Activated CD4-positive, CD25-positive, alpha-beta regulatory T cell treated with anti-CD3 and anti-CD28 coated beads, Interleukin-2, amount 50 U/mL, for 24 hours (primary cell): Measurements from ENCODE around the gene RANBP3.
"Not testable (repeated sequence)": the region's sequence is repeated elsewhere in the genome, so short reads cannot be mapped to it uniquely, and the experiment has no call there.

Experiments used
- ATAC-seq, 2 donors: fragments of 150-1000 bp; cut with Tn5 transposase; one replicate each; pipeline ENCODE4 v1.10.0; 2021; ENCODE audit warnings: mild to moderate bottlenecking in 1 of 2, moderate library complexity in 1 of 2

The RANBP3 gene

GRCh38 chr19:5977785-5978605 lies at the start of gene RANBP3:
Gene RANBP3 (minus strand): TSS chr19:5978140. CDS start chr19:5978082, 58 bp downstream.
- peak; percentile 86 to 88 for ATAC-seq

- no peak for ATAC-seq
Observed at GRCh38 chr19:6026390-6027227, 48.7 kb upstream of the RANBP3 start.

GRCh38 chr19:6024756-6025155 lies 46.8 kb upstream of the RANBP3 start:
- ATAC-seq: not testable (repeated sequence)

GRCh38 chr19:6023936-6024335 lies 46.0 kb upstream of the RANBP3 start:
- no peak for ATAC-seq

- no peak for ATAC-seq
Observed at GRCh38 chr19:6023085-6023682, 45.2 kb upstream of the RANBP3 start.

- no peak for ATAC-seq
Observed at GRCh38 chr19:6022570-6023064, 44.7 kb upstream of the RANBP3 start.

GRCh38 chr19:6021878-6022569 lies 44.1 kb upstream of the RANBP3 start:
- peak; percentile 96 to 98 for ATAC-seq

GRCh38 chr19:6020972-6021805 lies 43.2 kb upstream of the RANBP3 start:
- no peak for ATAC-seq

GRCh38 chr19:6020166-6020882 lies 42.4 kb upstream of the RANBP3 start:
- ATAC-seq: no peak

- ATAC-seq: no peak
Observed at GRCh38 chr19:6018786-6019185, 40.8 kb upstream of the RANBP3 start.

- no peak for ATAC-seq
Observed at GRCh38 chr19:6017576-6017975, 39.6 kb upstream of the RANBP3 start.

GRCh38 chr19:6015841-6016545 lies 38.1 kb upstream of the RANBP3 start:
- no peak for ATAC-seq

- ATAC-seq: no peak
Observed at GRCh38 chr19:6014551-6015135, 36.7 kb upstream of the RANBP3 start.

- ATAC-seq: no peak
Observed at GRCh38 chr19:6012426-6013170, 34.7 kb upstream of the RANBP3 start.

GRCh38 chr19:6011794-6012193 lies 33.9 kb upstream of the RANBP3 start:
- ATAC-seq: no peak

GRCh38 chr19:6011206-6011605 lies 33.3 kb upstream of the RANBP3 start:
- ATAC-seq: no peak

- ATAC-seq: no peak
Observed at GRCh38 chr19:6010107-6010506, 32.2 kb upstream of the RANBP3 start.

GRCh38 chr19:6007866-6008265 lies 29.9 kb upstream of the RANBP3 start:
- ATAC-seq: no peak

GRCh38 chr19:6006896-6007295 lies 29.0 kb upstream of the RANBP3 start:
- ATAC-seq: no peak
